GM12874 (cell line): ENCODE results near the gene WFIKKN2.

ENCODE experiments used
- CTCF ChIP-seq: IDR thresholded peaks from 2 replicates; pipeline ENCODE4 v1.5.1; 2011; ENCODE audit warnings: low read depth, mild to moderate bottlenecking, control low read depth, low read length, moderate library complexity; ENCODE audit not compliant: insufficient read depth

The WFIKKN2 gene

GRCh38 chr17:50863221-50863843, 27.9 kb downstream of the WFIKKN2 start:
- TF ChIP-seq CTCF: peak; percentile 73

GRCh38 chr17:50863931-50864330, 28.5 kb downstream of the WFIKKN2 start:
- TF ChIP-seq CTCF: no peak

GRCh38 chr17:50864747-50865059, 29.3 kb downstream of the WFIKKN2 start:
- no peak for TF ChIP-seq CTCF

GRCh38 chr17:50865060-50865867, 29.9 kb downstream of the WFIKKN2 start:
- TF ChIP-seq CTCF: no peak

GRCh38 chr17:50865868-50866260, 30.5 kb downstream of the WFIKKN2 start:
- TF ChIP-seq CTCF: no peak

GRCh38 chr17:50866261-50866949, 31.0 kb downstream of the WFIKKN2 start, which contains the start of gene TOB1:
Gene TOB1, minus strand, starts transcription at chr17:50866354. Its CDS starts 2,337 bp downstream, at chr17:50864017.
- TF ChIP-seq CTCF: no peak

GRCh38 chr17:50866950-50867362, 31.6 kb downstream of the WFIKKN2 start:
- TF ChIP-seq CTCF: no peak
